ENCODE measurements around the gene TMEM255B. TPM values are rescaled to one million over a fixed set of nuclear protein-coding genes. Genes with fewer than 3 reads are reported as not detected.

Gene TMEM255B
- total and polyA plus RNA-seq, 9 of the 15 experiments (the other 6 are each of a cell fraction or from before 2014, with no cell fraction given) = 0.01 to 0.75 (median 0.23) TPM

- ATAC-seq = no peak
- no peak overlapping the region; a peak in 1 of 4 replicates for H3K9ac ChIP-seq (ENCODE audit: insufficient read depth in 1 of 2, low read depth in 2 of 2, low read length in 2 of 2)
- no peaks in the 10 kb centered on the region for H3K79me2 ChIP-seq (ENCODE audit: control insufficient read depth, insufficient read depth, low read length)
- no peak overlapping the region for H3K4me3 ChIP-seq
- TF ChIP-seq GTF3C2 (IDR thresholded peaks at IDR 0.05; ENCODE audit: borderline replicate concordance, extremely low read depth, insufficient read length) (no peak), ZKSCAN8 (CRISPR knock-in tag; IDR thresholded peaks at IDR 0.05) (no peak), DPF2 (IDR thresholded peaks at IDR 0.05) (no peak)
- no peaks in the 10 kb centered on the region for H3K9me3 ChIP-seq (replicated peaks; ENCODE audit: control insufficient read depth, insufficient read depth, low read depth, low read length)
- H2AFZ ChIP-seq (ENCODE audit: low read depth, low read length) = no peak overlapping the region
- no peak for DNase-seq (ENCODE audit: extremely low read depth in 1 of 4, low spot score in 3 of 4)
- no peaks in the 10 kb centered on the region for H3K9me1 ChIP-seq (ENCODE audit: control insufficient read depth, insufficient read depth, low read length)
- ChIA-PET POLR2A (interaction anchor here (0.6 to 1.0 kb wide), 2 partner anchors 16 to 393 kb away, joined by 3 read pairs; no protein-coding TSS in a partner anchor), CTCF (ENCODE audit: low intra/inter-chr PET ratio) (no interaction called here)
- FAIRE-seq = no peak
- no peak overlapping the region for H3K4me2 ChIP-seq (ENCODE audit: insufficient read depth, low read length)
- intact Hi-C loops (cut with micrococcal nuclease) = no loop called here
- WGBS (ENCODE audit: insufficient coverage, low coverage, missing lambda C conversion rate) = 63% methylated on average over 12 of the region's 35 CpGs
- no peak overlapping the region for H3K27ac ChIP-seq (ENCODE audit: extremely low read depth, low read depth, low read length)
- no TSS peak for BruUV-seq (replicated peaks)
- no peaks in the 10 kb centered on the region for H4K20me1 ChIP-seq (replicated peaks; ENCODE audit: control insufficient read depth, insufficient read depth, low read length)
- H3K36me3 ChIP-seq (ENCODE audit: control insufficient read depth, insufficient read depth, low read length) = no peaks in the 10 kb centered on the region
- in situ Hi-C loops (cut with MboI) = no loop called here
- peaks cover 0 to 26% of the 10 kb centered on the region in 2 experiments; a peak in 2 of 5 replicates for H3K4me1 ChIP-seq (replicated peaks in 1 of 2; ENCODE audit: control insufficient read depth in 2 of 2, insufficient read depth in 2 of 2, low read length in 2 of 2)
- H3K27me3 ChIP-seq (ENCODE audit: control insufficient read depth in 2 of 2, insufficient read depth in 2 of 2, low read length in 2 of 2) = no peaks in the 10 kb centered on the region
Observed at GRCh38 chr13:113840541-113841352, 81.7 kb downstream of the TMEM255B start.
